IPS-NIHi7 (cell line): ENCODE results near the gene NMD3.
"Not testable (repeated sequence)": the region's sequence is repeated elsewhere in the genome, so short reads cannot be mapped to it uniquely, and the experiment has no call there.

ENCODE experiments used
- DNase-seq: peaks from one replicate; pipeline ENCODE4 v3.0.0; 2012; ENCODE audit warnings: mixed read lengths; ENCODE audit errors: extremely low spot score

The NMD3 gene

GRCh38 chr3:161275919-161276318 lies 54.8 kb downstream of the NMD3 start:
- DNase-seq, result no peak

- not testable (repeated sequence) for DNase-seq
Observed at GRCh38 chr3:161282387-161282786, 61.3 kb downstream of the NMD3 start.

- no peak for DNase-seq
Observed at GRCh38 chr3:161284989-161285388, 63.9 kb downstream of the NMD3 start.

GRCh38 chr3:161289174-161289573 lies 68.1 kb downstream of the NMD3 start:
- no peak for DNase-seq

- DNase-seq, result no peak
Observed at GRCh38 chr3:161291191-161291901, 70.2 kb downstream of the NMD3 start.

GRCh38 chr3:161293381-161293780 lies 72.3 kb downstream of the NMD3 start:
- DNase-seq, result no peak

- DNase-seq, result no peak
Observed at GRCh38 chr3:161295325-161295724, 74.2 kb downstream of the NMD3 start.

GRCh38 chr3:161296814-161297213 lies 75.7 kb downstream of the NMD3 start:
- DNase-seq, result no peak
